22Rv1 (cell line): ENCODE results near the gene ABCA7.

ENCODE experiments used
- CTCF ChIP-seq: fragments of 450-650 bp; IDR thresholded peaks from 2 replicates; pipeline ENCODE4 v1.5.1; 2017; ENCODE audit warnings: mild to moderate bottlenecking
- ZFX ChIP-seq: fragments of 450-650 bp; IDR thresholded peaks from 2 replicates; pipeline ENCODE4 v1.6.1; 2017; ENCODE audit warnings: antibody characterized with exemption, borderline replicate concordance

DNA sequence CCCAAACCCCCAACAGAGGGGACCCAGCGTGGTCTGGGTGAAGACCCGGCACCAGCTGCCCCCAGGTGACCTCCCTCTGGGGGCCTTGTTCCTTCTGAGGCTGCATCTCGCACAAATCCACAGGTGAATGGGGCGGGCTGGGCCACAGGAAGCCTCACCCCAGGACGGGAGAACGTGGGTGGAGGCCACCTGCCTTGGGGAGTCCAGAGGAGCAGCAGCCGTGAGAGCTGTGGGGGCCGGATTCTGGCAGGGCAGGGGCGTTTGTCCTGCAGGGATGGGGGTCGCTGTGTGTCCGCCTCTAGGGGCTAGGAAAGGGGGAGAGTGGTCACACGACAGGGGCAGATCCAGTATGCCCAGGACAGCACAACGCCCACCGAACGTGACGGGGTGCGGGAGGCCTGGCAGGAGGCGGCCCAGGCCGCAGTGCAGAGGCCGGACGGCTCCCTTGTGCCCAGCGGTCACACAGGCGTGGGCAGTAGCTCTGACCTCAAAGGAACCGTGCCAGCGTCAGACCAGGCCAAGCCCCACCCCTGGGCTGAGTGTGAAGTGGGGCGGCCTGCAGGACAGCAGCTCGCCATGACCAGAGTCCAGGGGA, 48.6 kb downstream of the ABCA7 start:
- TF ChIP-seq CTCF, result no peak
- no peak for TF ChIP-seq ZFX
